OCI-LY7 (cell line): Measurements from ENCODE around the gene DNAH14. TPM values are rescaled to one million over a fixed set of nuclear protein-coding genes. Genes with fewer than 3 reads are reported as not detected.

Experiments used
- BruUV-seq: library from RNA; stranded (reverse); fragments of 400-500 nt; replicated peaks from 2 replicates; lab custom pipeline; 2021; lab: Mats Ljungman, UMichigan
- CTCF ChIA-PET: fragments of 300-600 bp; sonication (Branson Sonifier 250); formaldehyde crosslinking; loops from one replicate; lab custom pipeline; 2022; ENCODE audit warnings: antibody characterized with exemption; ENCODE audit not compliant: unreplicated experiment; lab: Charles Lee
- POLR2A ChIA-PET: fragments of 300-600 bp; sonication (Branson Sonifier 250); formaldehyde crosslinking; loops from one replicate; lab custom pipeline; 2022; ENCODE audit warnings: antibody characterized with exemption; lab: Charles Lee
- DNase-seq: peaks from one replicate; pipeline ENCODE4 v3.0.0-alpha.2; 2015; ENCODE audit warnings: low spot score
- H2AFZ ChIP-seq: fragments of 200-600 bp; sonication (generic), shearing (Covaris generic); 2 replicates; pipeline ENCODE4 v1.6.1; 2014; ENCODE audit warnings: mild to moderate bottlenecking, antibody characterized with exemption, low read length, moderate library complexity
- H3K27ac ChIP-seq: fragments of 200-600 bp; sonication (generic); 2 replicates; pipeline ENCODE4 v1.5.1; 2014; ENCODE audit warnings: mixed run types, low read depth, mild to moderate bottlenecking, moderate library complexity, low read length, inconsistent platforms; ENCODE audit not compliant: poor library complexity, severe bottlenecking
- H3K36me3 ChIP-seq: fragments of 200-600 bp; sonication (generic); 2 replicates; pipeline ENCODE4 v1.6.1; 2014; ENCODE audit warnings: mild to moderate bottlenecking, antibody characterized with exemption, low read length, moderate library complexity, mixed read lengths; ENCODE audit not compliant: insufficient read depth
- H3K4me1 ChIP-seq: fragments of 200-600 bp; sonication (generic); 2 replicates; pipeline ENCODE4 v1.5.1; 2014; ENCODE audit warnings: mild to moderate bottlenecking, low read length; ENCODE audit not compliant: insufficient read depth, poor library complexity, severe bottlenecking
- H3K4me2 ChIP-seq: fragments of 200-600 bp; sonication (generic); 2 replicates; pipeline ENCODE4 v1.6.1; 2014; ENCODE audit warnings: mild to moderate bottlenecking, low read length
- H3K4me3 ChIP-seq: fragments of 200-600 bp; sonication (generic); 2 replicates; pipeline ENCODE4 v1.5.1; 2014; ENCODE audit warnings: mild to moderate bottlenecking, low read depth, low read length; ENCODE audit not compliant: poor library complexity, severe bottlenecking
- H3K79me2 ChIP-seq: fragments of 200-600 bp; sonication (generic); 2 replicates; pipeline ENCODE4 v1.6.1; 2016; ENCODE audit warnings: low read depth, mild to moderate bottlenecking, low read length, moderate library complexity, mixed read lengths; ENCODE audit not compliant: insufficient read depth
- H3K9me2 ChIP-seq: fragments of 200-600 bp; sonication (generic); 2 replicates; pipeline ENCODE4 v1.6.1; 2016; ENCODE audit warnings: mild to moderate bottlenecking, low read length, mixed read lengths; ENCODE audit not compliant: insufficient read depth
- H3K9me3 ChIP-seq: fragments of 200-600 bp; sonication (generic); 2 replicates; pipeline ENCODE4 v1.6.1; 2014; ENCODE audit warnings: mild to moderate bottlenecking, mixed run types, low read length, mixed read lengths
- H4K20me1 ChIP-seq: fragments of 200-600 bp; sonication (generic); 2 replicates; pipeline ENCODE4 v1.6.1; 2014; ENCODE audit warnings: mild to moderate bottlenecking, antibody characterized with exemption, low read length, moderate library complexity, mixed read lengths; ENCODE audit not compliant: insufficient read depth
- CTCF ChIP-seq: fragments of 200-600 bp; sonication (generic); conservative IDR thresholded peaks from 2 replicates; pipeline ENCODE4 v1.5.1; 2014; ENCODE audit warnings: mild to moderate bottlenecking, antibody characterized with exemption, low read length, moderate library complexity, mixed read lengths
- EZH2phosphoT487 ChIP-seq: fragments of 200-600 bp; sonication (generic); IDR thresholded peaks from 2 replicates; pipeline ENCODE4 v1.6.1; 2018; ENCODE audit warnings: low read depth, borderline replicate concordance, mild to moderate bottlenecking, mixed run types, antibody characterized with exemption, low read length, moderate library complexity, mixed read lengths
- intact Hi-C: fragments of 100-400 bp; cut with micrococcal nuclease; formaldehyde crosslinking; loops from one replicate; pipeline ENCODE4 v1.10.0; 2022; ENCODE audit not compliant: unreplicated experiment
- total RNA-seq, 2 experiments: library from RNA; depleted of rRNA in 1 of 2; stranded (reverse); fragments of >200 nt in 1 of 2; shearing (Covaris generic) in 1 of 2; gene quantifications; 2 replicates each; pipeline ENCODE4 v1.2.3, GENCODE V29; 2014 to 2022

DNAH14 gene
- total RNA-seq, 2 experiments from 2014 or later = not detected

GRCh38 chr1:224914292-224914900 is 15.1 kb upstream of the DNAH14 start:
- TF ChIP-seq EZH2phosphoT487 (no peak), CTCF (no peak)
- H3K4me3 ChIP-seq = no peak overlapping the region
- no peaks in the 10 kb centered on the region for H3K79me2 ChIP-seq
- H3K9me2 ChIP-seq = no peaks in the 10 kb centered on the region
- H3K27ac ChIP-seq = no peak overlapping the region
- no peaks in the 10 kb centered on the region for H3K4me1 ChIP-seq
- DNase-seq = no peak
- no peak overlapping the region for H3K4me2 ChIP-seq
- intact Hi-C loops = no loop called here
- H4K20me1 ChIP-seq = no peaks in the 10 kb centered on the region
- no peak overlapping the region for H2AFZ ChIP-seq
- CTCF ChIA-PET = no interaction called here
- no peaks in the 10 kb centered on the region for H3K9me3 ChIP-seq
- POLR2A ChIA-PET = no interaction called here
- BruUV-seq = no TSS peak
- no peaks in the 10 kb centered on the region for H3K36me3 ChIP-seq

- Histone ChIP-seq H2AFZ (no peak overlapping the region), H3K4me1 (no peaks in the 10 kb centered on the region), H3K4me3 (no peak overlapping the region), H3K79me2 (no peaks in the 10 kb centered on the region), H3K4me2 (0 out of 2 replicates have a peak overlapping the region, but pooled peaks have one; percentile 16), H3K9me2 (no peaks in the 10 kb centered on the region), H3K9me3 (no peaks in the 10 kb centered on the region), H3K27ac (no peak overlapping the region), H4K20me1 (no peaks in the 10 kb centered on the region), H3K36me3 (no peaks in the 10 kb centered on the region)
- ChIA-PET CTCF (no interaction called here), POLR2A (no interaction called here)
- no TSS peak for BruUV-seq
- intact Hi-C loops = no loop called here
- TF ChIP-seq CTCF = no peak
- TF ChIP-seq EZH2phosphoT487 = no peak
- DNase-seq = no peak
Observed at GRCh38 chr1:224919508-224919907, 10.0 kb upstream of the DNAH14 start.

- ChIA-PET CTCF (no interaction called here), POLR2A (no interaction called here)
- no peaks in the 10 kb centered on the region for H4K20me1 ChIP-seq
- H3K9me3 ChIP-seq = no peaks in the 10 kb centered on the region
- no peak overlapping the region for H3K4me2 ChIP-seq
- no peak for DNase-seq
- no peak overlapping the region for H3K4me3 ChIP-seq
- H3K79me2 ChIP-seq = no peaks in the 10 kb centered on the region
- no peaks in the 10 kb centered on the region for H3K4me1 ChIP-seq
- H3K36me3 ChIP-seq = no peaks in the 10 kb centered on the region
- TF ChIP-seq CTCF (no peak), EZH2phosphoT487 (no peak)
- no peak overlapping the region for H3K27ac ChIP-seq
- H2AFZ ChIP-seq = no peak overlapping the region
- BruUV-seq = no TSS peak
- intact Hi-C loops = loop anchor here (5.0 kb wide), 2 partner anchors 219 to 279 kb away; no protein-coding TSS in a partner anchor
- H3K9me2 ChIP-seq = no peaks in the 10 kb centered on the region
Observed at GRCh38 chr1:224920930-224921329, 8.5 kb upstream of the DNAH14 start.
